ENCODE data around the gene TM2D3.

The TM2D3 gene

GRCh38 chr15:101641129-101641764 is 10.9 kb downstream of the TM2D3 start:
- H3K9ac ChIP-seq = no peak overlapping the region
- TF ChIP-seq CTCF (conservative IDR thresholded peaks at IDR 0.05; ENCODE audit: low read depth, low read length) = peak; percentile 96
- peak overlapping the region; percentile 52 for H3K4me2 ChIP-seq
- H3K4me1 ChIP-seq (ENCODE audit: low read depth, poor library complexity, severe bottlenecking) = peaks cover 42% of the 10 kb centered on the region
- no peak overlapping the region for H2AFZ ChIP-seq (ENCODE audit: low read depth)
- H3K36me3 ChIP-seq (ENCODE audit: insufficient read depth) = peaks cover 3% of the 10 kb centered on the region; the same call in 1 of the 2 replicates
- no peak overlapping the region for H3K4me3 ChIP-seq (IDR thresholded peaks at IDR 0.05; ENCODE audit: insufficient read depth, low read depth, low read length)
- no peaks in the 10 kb centered on the region for H3K27me3 ChIP-seq (ENCODE audit: insufficient read depth, low read depth)
- no peak overlapping the region for H3K27ac ChIP-seq
- no peaks in the 10 kb centered on the region; the same call in 1 of the 2 replicates for H3K79me2 ChIP-seq (ENCODE audit: insufficient read depth, low read depth)
- H4K20me1 ChIP-seq (ENCODE audit: insufficient read depth) = peaks cover 8% of the 10 kb centered on the region; the same call in 1 of the 2 replicates

DNA sequence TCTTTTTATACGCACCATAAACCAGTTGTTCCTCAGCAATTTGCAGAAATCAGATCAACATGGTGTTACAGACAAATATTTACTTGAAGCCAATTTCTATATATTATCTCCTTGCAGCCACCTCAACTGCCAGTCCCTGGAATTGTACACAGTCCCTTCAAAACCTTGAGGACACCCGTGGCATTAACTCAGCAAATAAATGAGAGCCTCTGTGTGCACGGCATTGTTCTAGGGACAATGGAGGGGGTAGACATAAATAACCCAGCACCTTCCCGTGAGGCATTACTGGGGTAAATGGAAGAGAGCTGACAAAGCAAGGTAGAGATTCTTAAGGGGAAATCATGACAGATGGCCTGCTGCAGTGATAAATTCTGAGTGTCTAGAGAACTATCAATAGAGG is 12.5 kb downstream of the TM2D3 start:
- H3K9ac ChIP-seq = no peak overlapping the region

GRCh38 chr15:101637919-101638318 is 14.3 kb downstream of the TM2D3 start:
- H3K9ac ChIP-seq = no peak overlapping the region
- H3K36me3 ChIP-seq (ENCODE audit: insufficient read depth) = no peaks in the 10 kb centered on the region; the same call in 1 of the 2 replicates
- no peaks in the 10 kb centered on the region; the same call in 1 of the 2 replicates for H3K79me2 ChIP-seq (ENCODE audit: insufficient read depth, low read depth)
- H3K27me3 ChIP-seq (ENCODE audit: insufficient read depth, low read depth) = no peaks in the 10 kb centered on the region
- no peak for TF ChIP-seq CTCF (conservative IDR thresholded peaks at IDR 0.05; ENCODE audit: low read depth, low read length)
- no peak overlapping the region for H3K4me3 ChIP-seq (IDR thresholded peaks at IDR 0.05; ENCODE audit: insufficient read depth, low read depth, low read length)
- no peak overlapping the region for H3K4me2 ChIP-seq
- H3K27ac ChIP-seq = no peak overlapping the region
- H4K20me1 ChIP-seq (ENCODE audit: insufficient read depth) = peaks cover 4% of the 10 kb centered on the region; the same call in 1 of the 2 replicates
- H2AFZ ChIP-seq (ENCODE audit: low read depth) = no peak overlapping the region
- peaks cover 22% of the 10 kb centered on the region for H3K4me1 ChIP-seq (ENCODE audit: low read depth, poor library complexity, severe bottlenecking)

More for the DNA sequence above, 12.5 kb downstream of the TM2D3 start:
- H2AFZ ChIP-seq (ENCODE audit: low read depth) = no peak overlapping the region
- no peak for TF ChIP-seq CTCF (conservative IDR thresholded peaks at IDR 0.05; ENCODE audit: low read depth, low read length)
- no peaks in the 10 kb centered on the region; the same call in 1 of the 2 replicates for H3K36me3 ChIP-seq (ENCODE audit: insufficient read depth)
- no peak overlapping the region for H3K4me2 ChIP-seq
- peaks cover 40% of the 10 kb centered on the region for H3K4me1 ChIP-seq (ENCODE audit: low read depth, poor library complexity, severe bottlenecking)
- no peaks in the 10 kb centered on the region; the same call in 1 of the 2 replicates for H3K79me2 ChIP-seq (ENCODE audit: insufficient read depth, low read depth)
- no peak overlapping the region for H3K27ac ChIP-seq
- H3K4me3 ChIP-seq (IDR thresholded peaks at IDR 0.05; ENCODE audit: insufficient read depth, low read depth, low read length) = no peak overlapping the region
- no peaks in the 10 kb centered on the region for H3K27me3 ChIP-seq (ENCODE audit: insufficient read depth, low read depth)
- peaks cover 8% of the 10 kb centered on the region; the same call in 1 of the 2 replicates for H4K20me1 ChIP-seq (ENCODE audit: insufficient read depth)

- Histone ChIP-seq H2AFZ (ENCODE audit: low read depth) (no peak overlapping the region), H3K36me3 (ENCODE audit: insufficient read depth) (no peaks in the 10 kb centered on the region; the same call in 1 of the 2 replicates), H3K4me3 (IDR thresholded peaks at IDR 0.05; ENCODE audit: insufficient read depth, low read depth, low read length) (no peak overlapping the region), H3K27ac (no peak overlapping the region), H3K27me3 (ENCODE audit: insufficient read depth, low read depth) (no peaks in the 10 kb centered on the region), H3K9ac (no peak overlapping the region), H4K20me1 (ENCODE audit: insufficient read depth) (peaks cover 4% of the 10 kb centered on the region; the same call in 1 of the 2 replicates), H3K79me2 (ENCODE audit: insufficient read depth, low read depth) (no peaks in the 10 kb centered on the region; the same call in 1 of the 2 replicates), H3K4me2 (no peak overlapping the region), H3K4me1 (ENCODE audit: low read depth, poor library complexity, severe bottlenecking) (peaks cover 19% of the 10 kb centered on the region)
- TF ChIP-seq CTCF (conservative IDR thresholded peaks at IDR 0.05; ENCODE audit: low read depth, low read length) = no peak
Measured at GRCh38 chr15:101637516-101637915, 14.7 kb downstream of the TM2D3 start.
